ENCODE results near the gene MCCC2.

MCCC2 gene

GRCh38 chr5:71623221-71623794 lies 36.2 kb downstream of the MCCC2 start:
- DNase-seq (ENCODE audit: low spot score): no peak
- no peak for TF ChIP-seq CTCF (IDR thresholded peaks at IDR 0.05; ENCODE audit: extremely low read depth, insufficient read depth, missing control alignments)
- in situ Hi-C loops (cut with MboI; ENCODE audit: low pct_unique_long_range_greater_than_20kb, low sequenced_read_pairs, unreplicated experiment): no loop called here

- no peak for TF ChIP-seq CTCF (IDR thresholded peaks at IDR 0.05; ENCODE audit: extremely low read depth, insufficient read depth, missing control alignments)
- in situ Hi-C loops (cut with MboI; ENCODE audit: low pct_unique_long_range_greater_than_20kb, low sequenced_read_pairs, unreplicated experiment): no loop called here
- DNase-seq (ENCODE audit: low spot score): no peak
Observed at GRCh38 chr5:71629950-71630349, 42.8 kb downstream of the MCCC2 start.

- TF ChIP-seq CTCF (IDR thresholded peaks at IDR 0.05; ENCODE audit: extremely low read depth, insufficient read depth, missing control alignments): no peak
- in situ Hi-C loops (cut with MboI; ENCODE audit: low pct_unique_long_range_greater_than_20kb, low sequenced_read_pairs, unreplicated experiment): no loop called here
- no peak for DNase-seq (ENCODE audit: low spot score)
Observed at GRCh38 chr5:71631070-71631469, 43.9 kb downstream of the MCCC2 start.

- DNase-seq (ENCODE audit: low spot score): no peak
- in situ Hi-C loops (cut with MboI; ENCODE audit: low pct_unique_long_range_greater_than_20kb, low sequenced_read_pairs, unreplicated experiment): no loop called here
- TF ChIP-seq CTCF (IDR thresholded peaks at IDR 0.05; ENCODE audit: extremely low read depth, insufficient read depth, missing control alignments): no peak
Observed at GRCh38 chr5:71632168-71632567, 45.0 kb downstream of the MCCC2 start.

GRCh38 chr5:71633255-71634155 lies 46.4 kb downstream of the MCCC2 start:
- in situ Hi-C loops (cut with MboI; ENCODE audit: low pct_unique_long_range_greater_than_20kb, low sequenced_read_pairs, unreplicated experiment): no loop called here
- DNase-seq (ENCODE audit: low spot score): peak; percentile 34
- TF ChIP-seq CTCF (IDR thresholded peaks at IDR 0.05; ENCODE audit: extremely low read depth, insufficient read depth, missing control alignments): no peak

GRCh38 chr5:71637133-71637532 lies 50.0 kb downstream of the MCCC2 start:
- no peak for TF ChIP-seq CTCF (IDR thresholded peaks at IDR 0.05; ENCODE audit: extremely low read depth, insufficient read depth, missing control alignments)
- in situ Hi-C loops (cut with MboI; ENCODE audit: low pct_unique_long_range_greater_than_20kb, low sequenced_read_pairs, unreplicated experiment): no loop called here
- DNase-seq (ENCODE audit: low spot score): no peak
